Measurements from ENCODE around the gene CD180.

CD180 gene

GRCh38 chr5:67165526-67166459 lies 30.8 kb downstream of the CD180 start:
- Histone ChIP-seq H3K27me3 (ENCODE audit: insufficient read depth, poor library complexity, severe bottlenecking) (no peaks in the 10 kb centered on the region), H3K4me3 (ENCODE audit: severe bottlenecking) (no peak overlapping the region), H3K4me1 (ENCODE audit: insufficient read depth, poor library complexity, severe bottlenecking) (peaks cover 11% of the 10 kb centered on the region), H3K27ac (ENCODE audit: poor library complexity, severe bottlenecking) (peak overlapping the region; percentile 14), H3K9me3 (ENCODE audit: severe bottlenecking) (no peaks in the 10 kb centered on the region), H3K36me3 (ENCODE audit: low read depth) (peaks cover 31% of the 10 kb centered on the region)
- peak; percentile 75 for DNase-seq (ENCODE audit: low spot score)
- TF ChIP-seq, protein P1, sequence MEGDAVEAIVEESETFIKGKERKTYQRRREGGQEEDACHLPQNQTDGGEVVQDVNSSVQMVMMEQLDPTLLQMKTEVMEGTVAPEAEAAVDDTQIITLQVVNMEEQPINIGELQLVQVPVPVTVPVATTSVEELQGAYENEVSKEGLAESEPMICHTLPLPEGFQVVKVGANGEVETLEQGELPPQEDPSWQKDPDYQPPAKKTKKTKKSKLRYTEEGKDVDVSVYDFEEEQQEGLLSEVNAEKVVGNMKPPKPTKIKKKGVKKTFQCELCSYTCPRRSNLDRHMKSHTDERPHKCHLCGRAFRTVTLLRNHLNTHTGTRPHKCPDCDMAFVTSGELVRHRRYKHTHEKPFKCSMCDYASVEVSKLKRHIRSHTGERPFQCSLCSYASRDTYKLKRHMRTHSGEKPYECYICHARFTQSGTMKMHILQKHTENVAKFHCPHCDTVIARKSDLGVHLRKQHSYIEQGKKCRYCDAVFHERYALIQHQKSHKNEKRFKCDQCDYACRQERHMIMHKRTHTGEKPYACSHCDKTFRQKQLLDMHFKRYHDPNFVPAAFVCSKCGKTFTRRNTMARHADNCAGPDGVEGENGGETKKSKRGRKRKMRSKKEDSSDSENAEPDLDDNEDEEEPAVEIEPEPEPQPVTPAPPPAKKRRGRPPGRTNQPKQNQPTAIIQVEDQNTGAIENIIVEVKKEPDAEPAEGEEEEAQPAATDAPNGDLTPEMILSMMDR (IDR thresholded peaks at IDR 0.05; ENCODE audit: poor library complexity, severe bottlenecking), result peak; percentile 93
- ATAC-seq (ENCODE audit: low read depth), result peak; percentile 75

- H3K4me3 ChIP-seq (ENCODE audit: severe bottlenecking), result no peak overlapping the region
- no peaks in the 10 kb centered on the region for H3K9me3 ChIP-seq (ENCODE audit: severe bottlenecking)
- peaks cover 19% of the 10 kb centered on the region for H3K4me1 ChIP-seq (ENCODE audit: insufficient read depth, poor library complexity, severe bottlenecking)
- H3K27ac ChIP-seq (ENCODE audit: poor library complexity, severe bottlenecking), result no peak overlapping the region
- no peaks in the 10 kb centered on the region for H3K27me3 ChIP-seq (ENCODE audit: insufficient read depth, poor library complexity, severe bottlenecking)
- TF ChIP-seq, protein P1 (IDR thresholded peaks at IDR 0.05; ENCODE audit: poor library complexity, severe bottlenecking), result no peak
- ATAC-seq (ENCODE audit: low read depth) (no peak), DNase-seq (ENCODE audit: low spot score) (no peak)
- H3K36me3 ChIP-seq (ENCODE audit: low read depth), result peaks cover 31% of the 10 kb centered on the region
These were observed 31.6 kb downstream of the CD180 start for GRCh38 chr5:67164856-67165525.

- H3K27ac ChIP-seq (ENCODE audit: poor library complexity, severe bottlenecking), result no peak overlapping the region
- H3K36me3 ChIP-seq (ENCODE audit: low read depth), result peaks cover 27% of the 10 kb centered on the region
- peaks cover 19% of the 10 kb centered on the region for H3K4me1 ChIP-seq (ENCODE audit: insufficient read depth, poor library complexity, severe bottlenecking)
- TF ChIP-seq, protein P1 (IDR thresholded peaks at IDR 0.05; ENCODE audit: poor library complexity, severe bottlenecking), result no peak
- no peak overlapping the region for H3K4me3 ChIP-seq (ENCODE audit: severe bottlenecking)
- ATAC-seq (ENCODE audit: low read depth) (no peak), DNase-seq (ENCODE audit: low spot score) (no peak)
- H3K27me3 ChIP-seq (ENCODE audit: insufficient read depth, poor library complexity, severe bottlenecking), result no peaks in the 10 kb centered on the region
- H3K9me3 ChIP-seq (ENCODE audit: severe bottlenecking), result no peaks in the 10 kb centered on the region
These were observed 32.6 kb downstream of the CD180 start for GRCh38 chr5:67163863-67164595.

GRCh38 chr5:67163231-67163756 lies 33.3 kb downstream of the CD180 start:
- ATAC-seq (ENCODE audit: low read depth) (no peak), DNase-seq (ENCODE audit: low spot score) (peak; percentile 62)
- TF ChIP-seq, protein P1 (IDR thresholded peaks at IDR 0.05; ENCODE audit: poor library complexity, severe bottlenecking), result no peak
- Histone ChIP-seq H3K9me3 (ENCODE audit: severe bottlenecking) (no peaks in the 10 kb centered on the region), H3K4me3 (ENCODE audit: severe bottlenecking) (no peak overlapping the region), H3K36me3 (ENCODE audit: low read depth) (peaks cover 25% of the 10 kb centered on the region), H3K27me3 (ENCODE audit: insufficient read depth, poor library complexity, severe bottlenecking) (no peaks in the 10 kb centered on the region), H3K4me1 (ENCODE audit: insufficient read depth, poor library complexity, severe bottlenecking) (peaks cover 19% of the 10 kb centered on the region), H3K27ac (ENCODE audit: poor library complexity, severe bottlenecking) (no peak overlapping the region)
